Left renal cortex interstitium (tissue), 4 donors: ENCODE data around the gene DYRK2. TPM values are rescaled to one million over a fixed set of nuclear protein-coding genes. Genes with fewer than 3 reads are reported as not detected.
"Not testable (repeated sequence)": the region's sequence is repeated elsewhere in the genome, so short reads cannot be mapped to it uniquely, and the experiment has no call there.

ENCODE experiments used
- DNase-seq, 4 donors: peaks; one replicate each; pipeline ENCODE4 v3.0.0-alpha.2; 2013; ENCODE audit warnings: low read depth in 4 of 4, low spot score in 2 of 4, missing footprints in 1 of 4
- polyA plus RNA-seq, 4 donors: library from polyadenylated mRNA; unstranded; fragments of 120-200 nt; gene quantifications; one replicate each; pipeline ENCODE4 v1.2.1, GENCODE V29; 2013; ENCODE audit not compliant: insufficient read length in 4 of 4

Gene DYRK2
- polyA plus RNA-seq, 4 donors: 25.0 to 30.6 (median 27.6) TPM

- DNase-seq: no peak
Measured at GRCh38 chr12:67669217-67669933, 20.8 kb downstream of the DYRK2 start.

GRCh38 chr12:67669934-67670631, 21.5 kb downstream of the DYRK2 start:
- no peak for DNase-seq

GRCh38 chr12:67671419-67671818, 22.9 kb downstream of the DYRK2 start:
- no peak for DNase-seq

- no peak for DNase-seq
Measured at GRCh38 chr12:67671892-67672291, 23.3 kb downstream of the DYRK2 start.

GRCh38 chr12:67672507-67672906, 24.0 kb downstream of the DYRK2 start:
- not testable (repeated sequence) for DNase-seq

- DNase-seq: not testable (repeated sequence)
Measured at GRCh38 chr12:67673509-67673908, 25.0 kb downstream of the DYRK2 start.

GRCh38 chr12:67674417-67674816, 25.9 kb downstream of the DYRK2 start:
- no peak for DNase-seq

- no peak for DNase-seq
Measured at GRCh38 chr12:67676624-67677023, 28.1 kb downstream of the DYRK2 start.

- DNase-seq: no peak
Measured at GRCh38 chr12:67677166-67677565, 28.6 kb downstream of the DYRK2 start.

GRCh38 chr12:67681105-67681778, 32.7 kb downstream of the DYRK2 start:
- DNase-seq: no peak

GRCh38 chr12:67681941-67682620, 33.5 kb downstream of the DYRK2 start:
- DNase-seq: no peak

- DNase-seq: no peak
Measured at GRCh38 chr12:67689385-67689784, 40.8 kb downstream of the DYRK2 start.

GRCh38 chr12:67690656-67691055, 42.1 kb downstream of the DYRK2 start:
- DNase-seq: no peak

- DNase-seq: no peak
Measured at GRCh38 chr12:67691220-67691619, 42.7 kb downstream of the DYRK2 start.

- no peak for DNase-seq
Measured at GRCh38 chr12:67692135-67692534, 43.6 kb downstream of the DYRK2 start.

GRCh38 chr12:67692966-67693365, 44.4 kb downstream of the DYRK2 start:
- no peak for DNase-seq

GRCh38 chr12:67693894-67694293, 45.3 kb downstream of the DYRK2 start:
- DNase-seq: no peak

- no peak for DNase-seq
Measured at GRCh38 chr12:67694306-67694900, 45.9 kb downstream of the DYRK2 start.

- DNase-seq: no peak
Measured at GRCh38 chr12:67695974-67696373, 47.4 kb downstream of the DYRK2 start.

GRCh38 chr12:67697443-67697842, 48.9 kb downstream of the DYRK2 start:
- DNase-seq: no peak

- DNase-seq: no peak
Measured at GRCh38 chr12:67697967-67698366, 49.4 kb downstream of the DYRK2 start.
